Stimulated activated effector memory CD8-positive, alpha-beta T cell treated with anti-CD3 and anti-CD28 coated beads, Interleukin-12 subunit alpha, Interleukin-12 subunit beta, amount 100 ng/mL, for 72 hours (primary cell): ENCODE results near the gene PSMG4.

ENCODE experiments used
- ATAC-seq: fragments of 150-1000 bp; cut with Tn5 transposase; 2 replicates; pipeline ENCODE4 v1.10.0; 2021
- DNase-seq, 2 donors: peaks; one replicate each; pipeline ENCODE4 v3.0.0; 2021 to 2022; ENCODE audit warnings: low spot score in 2 of 2
- H3K27ac Mint-ChIP-seq: one replicate; pipeline ENCODE4 v1.8.0; 2022; ENCODE audit warnings: mild to moderate bottlenecking, mixed read lengths
- H3K36me3 Mint-ChIP-seq: one replicate; pipeline ENCODE4 v1.8.0; 2022; ENCODE audit warnings: mild to moderate bottlenecking, mixed read lengths
- H3K4me1 Mint-ChIP-seq: one replicate; pipeline ENCODE4 v1.8.0; 2022; ENCODE audit warnings: mixed read lengths
- H3K4me3 Mint-ChIP-seq: one replicate; pipeline ENCODE4 v1.8.0; 2022; ENCODE audit warnings: mild to moderate bottlenecking, mixed read lengths
- H3K9me3 Mint-ChIP-seq: one replicate; pipeline ENCODE4 v1.8.0; 2022; ENCODE audit warnings: mixed read lengths

Gene PSMG4

GRCh38 chr6:3294921-3295871, 36.4 kb downstream of the PSMG4 start:
- no peak for ATAC-seq
- no peak overlapping the region for H3K4me3 Mint-ChIP-seq
- no peak for DNase-seq
- H3K4me1 Mint-ChIP-seq: no peaks in the 10 kb centered on the region
- H3K9me3 Mint-ChIP-seq: no peaks in the 10 kb centered on the region
- H3K36me3 Mint-ChIP-seq: no peaks in the 10 kb centered on the region
- no peak overlapping the region for H3K27ac Mint-ChIP-seq

- DNase-seq: no peak
- no peaks in the 10 kb centered on the region for H3K4me1 Mint-ChIP-seq
- no peak overlapping the region for H3K4me3 Mint-ChIP-seq
- no peaks in the 10 kb centered on the region for H3K9me3 Mint-ChIP-seq
- H3K27ac Mint-ChIP-seq: no peak overlapping the region
- no peak for ATAC-seq
- H3K36me3 Mint-ChIP-seq: no peaks in the 10 kb centered on the region
Observed at GRCh38 chr6:3296078-3296477, 37.3 kb downstream of the PSMG4 start.

GRCh38 chr6:3296537-3296936, 37.8 kb downstream of the PSMG4 start:
- ATAC-seq (no peak), DNase-seq (no peak)
- H3K9me3 Mint-ChIP-seq: no peaks in the 10 kb centered on the region
- H3K36me3 Mint-ChIP-seq: no peaks in the 10 kb centered on the region
- H3K4me3 Mint-ChIP-seq: no peak overlapping the region
- no peaks in the 10 kb centered on the region for H3K4me1 Mint-ChIP-seq
- no peak overlapping the region for H3K27ac Mint-ChIP-seq

- H3K4me3 Mint-ChIP-seq: no peak overlapping the region
- no peaks in the 10 kb centered on the region for H3K9me3 Mint-ChIP-seq
- H3K36me3 Mint-ChIP-seq: no peaks in the 10 kb centered on the region
- H3K4me1 Mint-ChIP-seq: no peaks in the 10 kb centered on the region
- DNase-seq: no peak
- no peak overlapping the region for H3K27ac Mint-ChIP-seq
- no peak for ATAC-seq
Observed at GRCh38 chr6:3297006-3297405, 38.3 kb downstream of the PSMG4 start.

GRCh38 chr6:3297909-3298308, 39.2 kb downstream of the PSMG4 start:
- Mint-ChIP-seq H3K9me3 (no peaks in the 10 kb centered on the region), H3K27ac (no peak overlapping the region), H3K4me1 (no peaks in the 10 kb centered on the region), H3K36me3 (no peaks in the 10 kb centered on the region), H3K4me3 (no peak overlapping the region)
- ATAC-seq: no peak
- DNase-seq: no peak

GRCh38 chr6:3299221-3299620, 40.5 kb downstream of the PSMG4 start:
- no peak for DNase-seq
- ATAC-seq: no peak
- no peaks in the 10 kb centered on the region for H3K9me3 Mint-ChIP-seq
- no peaks in the 10 kb centered on the region for H3K36me3 Mint-ChIP-seq
- H3K4me3 Mint-ChIP-seq: no peak overlapping the region
- no peak overlapping the region for H3K27ac Mint-ChIP-seq
- H3K4me1 Mint-ChIP-seq: no peaks in the 10 kb centered on the region

GRCh38 chr6:3301506-3301905, 42.8 kb downstream of the PSMG4 start:
- Mint-ChIP-seq H3K4me1 (no peaks in the 10 kb centered on the region), H3K9me3 (peaks cover 5% of the 10 kb centered on the region), H3K27ac (no peak overlapping the region), H3K4me3 (no peak overlapping the region), H3K36me3 (no peaks in the 10 kb centered on the region)
- DNase-seq (no peak), ATAC-seq (no peak)

GRCh38 chr6:3303795-3304411, 45.2 kb downstream of the PSMG4 start:
- H3K27ac Mint-ChIP-seq: no peak overlapping the region
- H3K4me3 Mint-ChIP-seq: no peak overlapping the region
- ATAC-seq: no peak
- no peaks in the 10 kb centered on the region for H3K4me1 Mint-ChIP-seq
- H3K9me3 Mint-ChIP-seq: peaks cover 5% of the 10 kb centered on the region
- no peaks in the 10 kb centered on the region for H3K36me3 Mint-ChIP-seq
- no peak for DNase-seq

GRCh38 chr6:3304500-3305215, 45.9 kb downstream of the PSMG4 start:
- Mint-ChIP-seq H3K9me3 (peaks cover 5% of the 10 kb centered on the region), H3K4me1 (no peaks in the 10 kb centered on the region), H3K27ac (no peak overlapping the region), H3K4me3 (no peak overlapping the region), H3K36me3 (no peaks in the 10 kb centered on the region)
- DNase-seq (no peak), ATAC-seq (no peak)

GRCh38 chr6:3305216-3305565, 46.4 kb downstream of the PSMG4 start:
- DNase-seq: no peak
- H3K27ac Mint-ChIP-seq: no peak overlapping the region
- no peak for ATAC-seq
- H3K4me3 Mint-ChIP-seq: no peak overlapping the region
- H3K4me1 Mint-ChIP-seq: no peaks in the 10 kb centered on the region
- no peaks in the 10 kb centered on the region for H3K36me3 Mint-ChIP-seq
- peaks cover 5% of the 10 kb centered on the region for H3K9me3 Mint-ChIP-seq

- Mint-ChIP-seq H3K27ac (no peak overlapping the region), H3K4me3 (no peak overlapping the region), H3K9me3 (peaks cover 5% of the 10 kb centered on the region), H3K4me1 (no peaks in the 10 kb centered on the region), H3K36me3 (no peaks in the 10 kb centered on the region)
- no peak for DNase-seq
- no peak for ATAC-seq
Observed at GRCh38 chr6:3305831-3306230, 47.1 kb downstream of the PSMG4 start.

- Mint-ChIP-seq H3K9me3 (peaks cover 5% of the 10 kb centered on the region), H3K27ac (no peak overlapping the region), H3K4me3 (no peak overlapping the region), H3K36me3 (no peaks in the 10 kb centered on the region), H3K4me1 (no peaks in the 10 kb centered on the region)
- no peak for ATAC-seq
- DNase-seq: no peak
Observed at GRCh38 chr6:3306848-3307247, 48.1 kb downstream of the PSMG4 start.

- no peak for DNase-seq
- no peak overlapping the region for H3K27ac Mint-ChIP-seq
- peaks cover 5% of the 10 kb centered on the region for H3K9me3 Mint-ChIP-seq
- no peak overlapping the region for H3K4me3 Mint-ChIP-seq
- no peak for ATAC-seq
- no peaks in the 10 kb centered on the region for H3K4me1 Mint-ChIP-seq
- no peaks in the 10 kb centered on the region for H3K36me3 Mint-ChIP-seq
Observed at GRCh38 chr6:3307436-3307835, 48.7 kb downstream of the PSMG4 start.

GRCh38 chr6:3308106-3308505, 49.4 kb downstream of the PSMG4 start:
- Mint-ChIP-seq H3K36me3 (no peaks in the 10 kb centered on the region), H3K4me3 (no peak overlapping the region), H3K9me3 (peaks cover 5% of the 10 kb centered on the region), H3K4me1 (no peaks in the 10 kb centered on the region), H3K27ac (no peak overlapping the region)
- DNase-seq: no peak
- no peak for ATAC-seq

- Mint-ChIP-seq H3K9me3 (peaks cover 5% of the 10 kb centered on the region), H3K27ac (no peak overlapping the region), H3K4me1 (no peaks in the 10 kb centered on the region), H3K36me3 (no peaks in the 10 kb centered on the region), H3K4me3 (no peak overlapping the region)
- DNase-seq (no peak), ATAC-seq (peak; percentile 22)
Observed at GRCh38 chr6:3309391-3310050, 50.8 kb downstream of the PSMG4 start.
